CD4-positive, alpha-beta T cell treated with Interferon alpha-2 for 1 hour (primary cell): ENCODE results near the gene MOSPD3.
"Not testable (repeated sequence)": the region's sequence is repeated elsewhere in the genome, so short reads cannot be mapped to it uniquely, and the experiment has no call there.

Source experiments
- DNase-seq, 2 donors: peaks; one replicate each; pipeline ENCODE4 v3.0.0-alpha.2; 2020 to 2022

MOSPD3 gene

DNA sequence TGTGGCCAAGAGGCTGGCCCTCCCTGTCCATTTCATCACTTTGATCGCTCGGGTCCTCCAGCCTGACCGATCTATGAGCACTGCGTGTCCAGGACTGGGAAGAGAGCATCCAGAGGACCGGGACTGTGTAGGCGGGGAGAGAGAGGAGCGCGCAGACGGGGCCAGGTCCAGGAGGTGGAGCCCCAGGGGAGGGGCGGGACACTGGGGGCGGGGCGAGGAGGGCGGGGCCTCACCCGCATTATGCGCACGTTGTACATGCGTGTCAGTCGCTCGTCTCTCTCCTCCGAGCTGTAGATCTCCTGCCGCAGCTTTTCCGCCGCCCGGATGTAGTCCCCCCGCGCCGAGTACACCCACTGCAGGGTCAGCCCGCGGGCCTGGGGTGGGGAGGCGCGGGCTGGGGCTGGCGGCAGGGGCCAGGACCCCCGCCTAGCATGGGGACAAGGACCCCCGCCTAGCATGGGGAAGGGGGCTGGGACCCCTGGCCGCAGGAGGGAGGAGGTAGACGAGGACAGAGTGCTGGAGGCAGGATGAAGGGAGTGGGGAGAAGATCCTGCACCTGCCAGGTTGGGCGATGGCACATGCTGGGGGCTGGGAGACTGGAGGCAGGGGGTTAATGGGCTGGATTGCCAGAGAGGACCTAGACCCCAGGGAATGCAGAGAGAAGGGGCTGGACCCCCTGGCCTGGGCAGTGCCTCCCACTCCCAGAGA is 14.3 kb downstream of the MOSPD3 start:
- peak; percentile 92 to 94 for DNase-seq

DNA sequence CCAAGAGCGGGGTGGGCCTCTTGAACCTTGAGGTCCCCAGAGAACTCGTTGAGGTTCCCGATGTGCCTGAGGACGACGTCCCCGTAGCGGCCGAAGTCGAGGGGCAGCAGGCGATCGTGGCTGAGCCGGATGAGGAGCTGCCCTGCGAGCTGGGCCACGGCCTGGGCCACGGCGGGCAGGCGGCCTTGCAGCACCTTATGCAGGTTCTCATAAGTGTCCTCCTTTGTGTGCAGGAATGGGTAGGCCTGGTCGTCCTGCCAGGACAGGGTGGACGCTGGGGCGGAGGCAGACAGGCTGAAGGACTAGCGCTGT is 14.9 kb downstream of the MOSPD3 start:
- DNase-seq = no peak

DNA sequence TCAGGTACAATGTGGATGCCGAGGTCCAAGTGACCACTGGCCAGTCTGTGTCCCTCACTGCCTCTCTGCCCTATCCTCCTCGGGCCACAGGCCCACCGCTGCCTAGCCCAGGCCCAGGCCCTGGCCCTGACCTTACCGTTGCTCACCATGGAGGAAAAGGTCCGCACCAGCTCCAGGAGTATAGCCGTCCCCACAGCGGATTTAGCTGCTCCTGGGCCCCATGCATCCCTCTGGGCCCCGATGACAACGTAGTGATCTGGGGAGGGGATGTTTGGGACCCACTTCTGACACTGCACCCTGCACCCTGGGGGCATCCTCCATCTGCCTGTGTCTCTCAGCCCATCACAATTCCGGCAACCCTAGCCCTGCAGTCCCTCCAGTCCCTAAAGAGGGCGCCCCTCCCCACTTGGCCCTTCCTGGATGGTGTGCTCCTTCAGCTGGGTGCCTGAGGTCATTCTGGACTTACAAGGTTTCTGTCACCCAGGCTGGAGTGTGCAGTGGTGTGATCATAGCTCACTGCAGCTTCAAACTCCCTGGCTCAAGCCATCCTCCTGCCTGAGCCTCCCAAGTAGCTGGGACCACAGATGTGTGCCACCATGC is 16.9 kb downstream of the MOSPD3 start:
- DNase-seq = peak; percentile 13 to 33

DNA sequence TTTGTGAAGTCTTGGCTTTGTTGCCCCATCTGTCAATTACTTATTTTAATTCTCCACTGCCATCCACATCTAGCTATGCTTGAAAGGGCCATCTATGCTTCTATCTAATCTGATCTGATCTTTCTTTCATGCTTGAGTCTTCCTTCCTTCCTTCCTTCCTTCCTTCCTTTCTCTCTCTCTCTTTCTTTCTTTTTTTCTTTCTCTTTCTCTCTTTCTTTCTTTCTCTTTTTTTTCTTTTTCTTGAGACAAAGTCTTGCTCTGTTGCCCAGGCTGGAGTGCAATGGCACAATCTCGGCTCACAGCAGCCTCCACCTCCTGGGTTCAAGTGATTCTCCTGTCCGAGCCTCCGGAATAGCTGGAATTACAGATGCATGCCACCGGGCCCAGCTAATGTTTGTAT is 17.7 kb downstream of the MOSPD3 start:
- no peak for DNase-seq

DNA sequence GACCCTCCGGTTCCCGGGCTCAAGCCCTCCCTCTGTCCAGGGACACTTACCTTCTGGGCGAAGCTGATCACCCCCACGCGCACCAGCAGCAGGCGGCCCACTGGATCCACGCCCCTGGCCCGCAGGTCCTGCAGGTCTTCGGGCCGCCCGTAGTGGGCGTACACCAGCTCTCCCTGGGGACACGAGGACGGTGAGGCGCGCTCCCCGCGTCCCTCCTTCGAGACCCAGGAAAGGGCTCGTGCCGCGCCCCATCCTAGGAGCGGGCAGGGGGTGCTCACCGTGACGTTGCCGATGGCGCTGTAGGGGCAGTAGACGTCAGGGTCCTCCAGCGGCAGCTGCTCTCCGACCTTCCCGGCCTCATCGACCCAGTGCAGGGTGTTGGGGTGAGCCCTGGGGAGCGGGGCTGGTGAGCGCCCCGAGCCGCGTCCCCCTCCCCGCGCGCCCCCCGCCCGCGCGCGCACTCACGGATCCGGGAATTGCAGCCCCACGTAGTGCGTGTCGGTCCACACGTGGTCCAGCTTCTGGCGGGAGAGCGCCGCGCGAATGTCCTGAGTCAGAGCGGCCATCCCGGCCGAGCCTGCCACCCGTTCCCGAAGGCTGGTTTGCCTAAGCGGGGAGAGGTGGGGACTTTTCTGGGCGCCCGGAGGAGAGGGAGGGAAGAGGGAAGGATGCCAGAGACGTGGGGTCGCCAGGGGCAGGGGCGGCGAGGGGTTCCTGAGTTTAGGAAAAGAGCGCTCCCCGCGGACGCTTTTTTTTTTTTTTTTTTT is 20.8 kb downstream of the MOSPD3 start:
- peak; percentile 54 to 68 for DNase-seq

DNA sequence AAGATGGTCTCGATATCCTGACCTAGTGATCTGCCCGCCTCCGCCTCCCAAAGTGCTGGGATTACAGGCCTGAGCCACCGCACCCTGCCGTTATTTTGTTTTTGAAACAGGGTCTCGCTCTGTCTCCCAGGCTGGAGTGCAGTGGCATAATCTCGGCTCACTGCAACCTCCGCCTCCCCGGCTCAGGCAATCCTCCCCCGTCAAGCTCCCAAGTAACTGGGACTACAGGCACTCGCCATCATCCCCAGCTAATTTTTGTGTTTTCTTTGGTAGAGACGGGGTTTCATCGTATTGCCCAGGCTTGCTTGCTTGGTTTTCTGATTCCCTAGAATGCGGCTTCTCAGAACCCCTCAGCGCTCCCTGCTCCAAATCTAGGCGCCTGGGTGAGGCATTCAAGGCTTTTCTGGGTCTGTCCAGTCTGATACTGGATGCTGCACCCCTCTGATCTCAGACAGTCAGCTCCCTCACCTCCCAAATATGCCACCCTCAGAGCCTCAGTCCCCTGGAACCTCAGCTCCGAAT is 27.7 kb downstream of the MOSPD3 start:
- no peak for DNase-seq

DNA sequence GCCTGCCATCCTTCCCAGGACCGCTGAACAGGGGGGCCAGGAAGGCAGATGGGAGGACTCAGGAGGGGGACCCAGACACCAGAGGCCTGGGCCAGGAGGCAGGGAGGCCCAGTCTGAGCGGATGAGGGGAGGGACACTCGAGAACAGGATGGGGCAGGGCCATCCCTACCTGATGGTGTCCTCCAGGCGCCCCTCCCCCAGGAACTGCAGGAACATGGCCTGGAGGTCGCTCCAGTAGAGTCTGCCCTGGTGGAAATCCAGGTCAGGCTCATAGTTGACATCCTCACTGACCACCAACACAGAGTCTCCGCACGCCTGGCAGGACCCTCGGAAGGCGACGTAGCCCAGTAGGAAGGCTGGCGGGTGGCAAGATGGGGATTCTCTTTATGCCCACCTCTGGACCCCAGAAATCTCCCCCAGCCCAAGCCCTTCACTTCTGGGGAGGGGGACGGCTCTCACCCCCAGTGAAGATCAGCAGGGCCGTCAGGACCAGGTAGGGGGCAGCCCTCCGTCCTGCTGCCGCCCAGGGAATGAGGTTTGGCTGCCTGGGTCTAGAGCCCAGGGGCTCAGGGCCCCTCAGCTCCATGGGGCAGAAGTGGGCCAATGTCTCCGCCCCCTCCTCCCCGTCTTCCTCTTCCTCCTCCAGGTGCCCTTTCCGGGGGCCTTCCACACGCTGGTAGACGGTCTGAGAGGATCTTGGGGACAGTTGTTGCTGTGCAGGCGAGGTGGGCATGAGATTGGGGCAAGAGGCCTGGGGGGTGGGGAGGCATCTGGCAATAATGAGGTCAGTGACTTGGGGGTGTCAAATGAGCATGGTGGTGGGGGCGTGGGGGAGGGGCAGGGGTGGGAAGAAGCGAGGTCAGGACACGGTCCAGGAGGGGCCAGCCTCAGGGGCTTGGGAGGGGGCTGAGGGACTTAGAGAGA is 28.4 kb downstream of the MOSPD3 start:
- no peak for DNase-seq

DNA sequence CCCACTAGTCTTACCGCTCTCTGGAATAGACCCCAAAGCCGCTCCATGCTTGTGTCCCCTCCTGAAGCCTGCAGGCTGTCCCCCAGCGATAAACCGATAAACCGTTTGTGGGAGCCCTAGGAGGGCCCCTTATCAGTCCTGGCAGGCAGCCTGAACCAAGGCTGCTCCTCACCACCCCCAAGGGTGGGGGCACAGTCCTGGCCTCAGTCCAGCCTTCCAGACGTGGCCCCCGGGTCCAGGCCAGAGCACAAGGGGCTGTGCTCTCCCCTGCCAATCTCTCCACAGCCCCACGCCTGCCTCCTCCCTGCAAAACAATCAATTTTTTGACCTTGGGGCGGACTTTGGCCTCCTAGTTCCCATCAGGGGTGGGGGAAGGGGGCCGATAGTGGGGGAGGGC is 29.1 kb downstream of the MOSPD3 start, which contains the start of gene TFR2:
TFR2 (minus strand) TSS at position 90 of the 397 bp plus-strand sequence; CDS start at position 47, 43 bp downstream.
- DNase-seq = no peak

DNA sequence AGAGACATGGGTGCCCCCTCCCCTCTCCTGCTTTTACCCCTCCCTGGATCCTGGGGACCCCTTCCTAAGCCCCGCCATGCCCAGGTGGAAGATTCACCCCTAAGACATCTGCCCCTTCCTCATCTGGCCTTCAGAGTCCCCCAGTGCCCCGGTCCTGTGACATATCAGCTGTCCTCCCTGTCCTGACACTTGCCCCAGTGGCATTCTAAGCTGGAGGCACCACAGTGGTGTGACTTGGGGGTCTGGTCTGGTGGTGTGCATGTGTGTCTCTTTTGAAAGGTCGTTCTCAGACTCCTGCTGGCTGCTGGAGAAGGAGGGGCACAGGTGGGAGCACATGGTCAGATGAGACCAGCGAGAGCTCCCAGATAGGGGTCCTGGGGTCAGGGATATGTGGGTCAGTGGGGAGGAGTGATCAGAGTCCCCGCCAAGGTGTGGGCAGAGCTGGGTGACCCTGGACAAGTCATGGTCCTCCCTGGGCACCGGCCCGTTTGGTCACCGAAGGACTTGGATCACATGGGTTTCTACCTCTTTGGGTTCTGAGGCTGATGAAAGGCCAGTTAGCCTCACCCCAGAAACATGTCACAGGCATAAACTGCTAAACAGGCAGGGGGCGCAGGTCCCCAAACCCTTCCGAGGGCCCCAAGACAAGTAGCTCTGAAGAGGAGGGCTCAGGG is 29.7 kb downstream of the MOSPD3 start:
- no peak for DNase-seq

DNA sequence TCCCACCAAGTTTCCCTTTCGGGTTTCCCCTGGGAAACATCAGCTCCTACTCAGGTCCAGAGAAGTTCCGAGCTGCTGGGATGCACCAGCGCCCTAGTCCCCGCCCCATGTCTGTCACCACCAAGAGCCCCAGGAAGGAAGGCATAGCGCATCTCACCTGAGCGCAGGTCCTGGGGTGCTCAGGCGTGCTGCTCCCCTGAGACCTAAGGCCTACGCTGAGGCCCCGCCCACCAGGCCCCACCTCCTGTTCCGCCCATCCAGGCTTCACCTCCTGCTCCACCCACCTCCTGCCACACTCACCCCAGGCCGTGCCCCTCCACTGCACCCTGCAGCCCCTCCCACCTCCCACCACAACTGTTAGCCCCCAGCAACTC is 30.2 kb downstream of the MOSPD3 start:
- peak; percentile 42 to 53 for DNase-seq

DNA sequence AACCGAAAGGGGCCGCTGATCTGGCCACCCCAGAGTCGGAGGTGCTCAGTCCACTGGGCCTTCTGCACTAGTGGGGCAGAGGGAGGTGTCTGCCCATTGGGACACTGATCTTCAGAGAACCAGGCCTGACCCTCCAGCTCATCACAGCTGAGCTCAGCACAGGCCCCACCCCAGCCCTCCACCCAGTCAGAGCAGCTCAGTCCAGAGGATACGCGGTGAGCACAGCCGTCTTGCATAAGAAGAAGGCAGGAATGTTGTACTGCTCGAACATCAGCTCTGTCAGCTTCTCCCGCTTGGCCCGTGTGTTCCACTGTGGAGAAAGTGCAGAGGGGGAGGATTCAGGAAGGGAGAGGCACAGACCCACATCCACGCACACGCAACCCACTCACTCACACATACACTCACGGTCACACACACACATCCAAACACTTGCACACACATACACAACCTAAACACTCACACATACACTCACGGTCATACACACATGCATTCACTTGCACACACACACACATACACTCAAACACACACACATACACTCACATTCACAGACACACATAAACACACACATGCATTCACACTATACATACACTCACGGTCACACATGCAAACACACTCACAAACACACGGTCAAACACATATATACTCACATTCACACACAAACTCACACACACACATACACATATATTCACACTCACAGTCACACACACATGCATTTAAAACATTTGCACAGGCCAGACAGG is 37.7 kb downstream of the MOSPD3 start:
- no peak for DNase-seq

DNA sequence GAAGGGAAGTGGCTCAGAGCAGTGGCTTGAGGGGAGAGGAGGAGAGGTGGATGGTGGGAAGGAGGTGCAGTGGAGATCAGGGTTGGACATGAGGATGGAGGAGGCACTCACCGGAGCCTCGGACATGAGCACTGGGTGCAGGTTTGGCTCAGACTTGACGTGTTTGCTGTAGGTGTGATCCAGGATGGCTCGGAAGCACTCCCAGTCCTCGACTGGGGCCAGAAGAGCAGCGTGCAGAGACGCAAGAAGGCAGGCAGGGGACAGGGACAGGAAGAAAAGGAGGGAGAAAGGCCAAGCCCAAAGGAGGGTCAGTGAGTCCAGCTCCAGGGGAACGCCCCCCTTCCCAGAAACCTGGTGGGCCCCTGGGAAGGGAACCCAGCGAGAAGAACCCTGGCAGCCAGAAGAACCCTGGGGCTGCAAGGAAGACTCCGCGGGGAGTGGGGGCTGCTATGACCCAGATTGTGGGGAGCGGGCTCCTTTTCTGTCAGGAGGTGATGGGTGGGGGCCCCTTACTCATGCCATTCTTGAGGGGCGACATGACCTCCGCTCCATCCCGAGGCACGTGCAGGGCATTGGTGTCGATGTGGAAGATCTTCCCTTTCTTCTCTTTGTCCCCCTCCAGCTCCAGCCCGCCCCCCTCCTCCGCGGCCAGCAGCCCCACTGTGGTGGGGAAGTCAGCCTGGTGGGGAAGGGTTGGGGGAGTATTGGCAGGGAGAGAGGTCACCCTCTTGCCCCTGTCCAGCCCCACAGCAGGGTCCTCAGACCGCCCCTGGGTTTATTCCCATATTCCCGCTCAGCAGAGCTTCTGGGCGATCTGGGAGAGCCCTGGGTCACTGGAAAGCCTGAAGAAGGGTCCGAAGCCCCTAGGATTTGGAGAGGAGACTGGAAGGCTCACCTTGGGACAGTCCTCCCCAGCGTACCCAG is 42.8 kb downstream of the MOSPD3 start:
- no peak for DNase-seq

DNA sequence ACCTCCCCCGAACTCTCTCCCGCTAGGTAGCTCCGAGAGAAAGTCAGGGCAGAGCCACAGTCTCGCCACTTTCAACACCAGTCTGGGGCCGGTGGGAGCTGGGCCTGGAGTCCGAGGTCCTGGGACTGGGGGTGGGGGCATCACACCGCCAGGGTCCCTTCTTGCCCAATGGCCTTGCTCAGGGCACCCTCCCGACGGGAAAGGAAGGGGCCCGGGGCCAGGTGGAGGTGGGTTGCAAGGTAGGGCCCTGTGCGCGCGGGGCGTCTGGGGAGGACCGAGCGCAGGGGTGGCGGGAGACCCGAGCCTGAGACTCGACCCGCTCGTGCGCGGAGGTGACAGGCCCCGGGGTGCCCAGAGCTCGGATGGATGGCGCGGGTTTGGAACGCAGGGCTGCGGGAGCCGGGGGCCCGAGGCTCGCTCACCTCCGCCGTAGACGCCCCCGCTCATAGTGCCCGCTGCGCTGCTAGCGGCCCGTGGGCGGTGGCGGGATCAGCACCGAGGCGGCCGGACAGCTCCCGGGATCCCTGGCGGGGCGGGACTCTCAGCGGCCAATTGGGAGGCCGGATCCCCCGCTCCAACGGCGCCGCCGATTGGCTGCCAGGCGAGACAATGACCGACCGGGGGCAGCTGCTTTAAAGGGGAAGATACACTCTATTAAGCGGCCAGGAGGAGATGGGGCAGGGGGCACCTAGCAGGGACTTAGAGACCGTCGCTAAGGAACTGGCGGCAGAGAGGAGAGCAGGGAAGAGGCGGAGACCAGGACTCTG is 43.8 kb downstream of the MOSPD3 start, which contains the start of gene ACTL6B:
ACTL6B (minus strand) TSS at position 541 of the 767 bp plus-strand sequence; CDS start at position 447, 94 bp downstream.
- peak; percentile 47 to 61 for DNase-seq

DNA sequence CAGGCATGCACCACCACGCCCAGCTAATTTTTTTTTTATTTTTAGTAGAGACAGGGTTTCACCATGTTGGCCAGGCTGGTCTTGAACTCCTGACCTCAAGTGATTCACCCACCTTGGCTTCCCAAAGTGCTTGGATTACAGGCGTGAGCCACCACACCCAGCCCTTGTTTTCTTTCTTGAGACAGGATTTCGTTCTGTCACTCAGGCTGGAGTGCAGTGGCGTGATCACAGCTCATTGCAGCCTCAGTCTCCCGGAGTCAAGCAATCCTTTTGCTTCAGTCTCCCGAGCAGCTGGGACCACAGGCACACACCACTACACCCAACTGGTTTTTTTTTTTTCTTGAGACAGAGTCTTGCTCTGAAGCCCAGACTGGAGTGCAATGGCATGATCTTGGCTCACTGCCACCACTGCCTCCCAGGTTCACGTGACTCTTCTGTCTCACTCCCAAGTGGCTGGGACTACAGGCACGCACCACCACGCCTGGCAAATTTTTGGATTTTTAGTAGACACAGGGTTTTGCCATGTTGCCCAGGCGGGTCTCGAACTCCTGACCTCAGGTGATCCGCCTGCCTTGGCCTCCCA is 49.9 kb downstream of the MOSPD3 start:
- DNase-seq = not testable (repeated sequence)
